ENCODE results near the gene CASK.

DNA sequence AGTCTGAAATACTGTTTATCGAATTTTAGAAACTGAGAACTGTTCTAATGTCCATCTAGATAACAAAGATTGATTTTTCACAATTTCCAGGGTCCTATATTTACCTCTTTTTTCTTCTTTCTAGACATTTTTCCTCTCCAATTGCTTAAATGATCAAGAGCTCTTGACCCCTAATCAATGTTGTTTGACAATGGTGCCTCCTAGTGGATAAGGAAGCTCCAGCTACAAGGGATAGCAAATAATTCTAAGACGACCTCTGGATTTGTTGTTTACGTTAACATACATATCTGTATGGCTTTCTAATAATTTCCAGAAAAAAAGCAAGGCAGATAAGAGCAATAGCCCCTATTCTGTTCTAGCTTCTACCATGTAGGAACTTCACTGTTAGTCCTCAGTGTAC lies 163.5 kb downstream of the CASK start:
- TF ChIP-seq, protein P1, sequence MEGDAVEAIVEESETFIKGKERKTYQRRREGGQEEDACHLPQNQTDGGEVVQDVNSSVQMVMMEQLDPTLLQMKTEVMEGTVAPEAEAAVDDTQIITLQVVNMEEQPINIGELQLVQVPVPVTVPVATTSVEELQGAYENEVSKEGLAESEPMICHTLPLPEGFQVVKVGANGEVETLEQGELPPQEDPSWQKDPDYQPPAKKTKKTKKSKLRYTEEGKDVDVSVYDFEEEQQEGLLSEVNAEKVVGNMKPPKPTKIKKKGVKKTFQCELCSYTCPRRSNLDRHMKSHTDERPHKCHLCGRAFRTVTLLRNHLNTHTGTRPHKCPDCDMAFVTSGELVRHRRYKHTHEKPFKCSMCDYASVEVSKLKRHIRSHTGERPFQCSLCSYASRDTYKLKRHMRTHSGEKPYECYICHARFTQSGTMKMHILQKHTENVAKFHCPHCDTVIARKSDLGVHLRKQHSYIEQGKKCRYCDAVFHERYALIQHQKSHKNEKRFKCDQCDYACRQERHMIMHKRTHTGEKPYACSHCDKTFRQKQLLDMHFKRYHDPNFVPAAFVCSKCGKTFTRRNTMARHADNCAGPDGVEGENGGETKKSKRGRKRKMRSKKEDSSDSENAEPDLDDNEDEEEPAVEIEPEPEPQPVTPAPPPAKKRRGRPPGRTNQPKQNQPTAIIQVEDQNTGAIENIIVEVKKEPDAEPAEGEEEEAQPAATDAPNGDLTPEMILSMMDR (IDR thresholded peaks at IDR 0.05) = peak; percentile 19 to 44 (median 27)
- TF ChIP-seq POLR2A (IDR thresholded peaks at IDR 0.05) = no peak
- no peak for TF ChIP-seq EP300 (IDR thresholded peaks at IDR 0.05)

All from tibial nerve (tissue), 4 donors.